PFSK-1 (cell line): ENCODE results near the gene SLAMF1.

Experiments
- POLR2AphosphoS5 ChIP-seq: IDR thresholded peaks from 2 replicates; pipeline ENCODE4 v1.6.1; 2012; ENCODE audit warnings: low read depth, mild to moderate bottlenecking, control low read depth, low read length, moderate library complexity
- TAF1 ChIP-seq: IDR thresholded peaks from 2 replicates; pipeline ENCODE4 v1.6.1; 2012; ENCODE audit warnings: low read length, control low read depth, borderline replicate concordance; ENCODE audit not compliant: insufficient read depth

DNA sequence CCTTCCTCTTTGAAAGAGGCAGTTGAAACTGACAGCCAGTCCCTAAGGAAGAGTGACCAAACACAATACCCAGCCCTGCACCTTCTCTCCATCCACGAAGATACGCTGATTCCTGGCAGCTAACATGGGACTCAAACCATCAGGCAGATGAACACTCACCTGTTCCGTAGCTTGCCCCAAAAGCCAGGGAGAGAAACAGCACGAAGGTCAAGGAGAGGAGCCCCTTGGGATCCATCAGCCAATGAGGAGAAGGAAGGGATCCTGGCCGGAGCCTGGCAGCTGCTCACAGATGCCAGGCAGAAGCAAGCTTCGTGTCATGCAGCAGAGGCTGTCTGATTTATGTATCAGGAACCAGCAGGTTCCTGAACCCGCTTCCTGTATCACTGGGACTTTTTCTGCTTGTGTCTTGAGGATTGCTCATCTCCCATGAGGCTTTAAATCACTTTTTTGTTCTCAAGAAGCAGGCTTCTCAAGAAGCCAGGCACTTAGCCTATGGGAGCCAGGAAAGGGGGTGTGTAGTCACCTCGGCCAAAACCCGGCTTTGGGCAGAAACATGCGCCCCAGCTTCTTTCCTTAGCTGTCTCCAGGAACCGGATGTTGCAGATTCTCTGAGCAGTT is at the start of gene SLAMF1:
- TF ChIP-seq TAF1 (no peak), POLR2AphosphoS5 (no peak)
